A549 (cell line): ENCODE measurements around the gene TBC1D2B. TPM values are rescaled to one million over a fixed set of nuclear protein-coding genes. Genes with fewer than 3 reads are reported as not detected.

Source experiments
- ATAC-seq, 2 experiments: fragments of 200-7000 bp in 1 of 2; fragments of >200 bp in 1 of 2; cut with Nextera tagmentation in 1 of 2; cut with Tn5 transposase in 1 of 2; 3 replicates each; pipeline versions ENCODE4 v1.8.0 to v1.9.1; 2018 to 2020; ENCODE audit warnings: mild to moderate bottlenecking in 1 of 2, moderate library complexity in 1 of 2
- CTCF ChIA-PET: fragments of 300-600 bp; sonication (Branson Sonifier 250); formaldehyde crosslinking; extraction: SDS; loops from one replicate; lab custom pipeline; 2021; ENCODE audit warnings: antibody characterized with exemption, inconsistent platforms; lab: Yijun Ruan, JAX
- POLR2A ChIA-PET: fragments of 350-600 bp; formaldehyde crosslinking; extraction: SDS; loops from one replicate; lab custom pipeline; 2021; ENCODE audit warnings: antibody characterized with exemption, inconsistent platforms; lab: Yijun Ruan, JAX
- DNase-seq, 2 experiments: peaks; one replicate each; pipeline versions ENCODE4 v3.0.0 to v3.0.0-alpha.2; 2011 to 2016; ENCODE audit warnings: low read depth in 1 of 2, low spot score in 1 of 2
- FAIRE-seq: peaks from 2 replicates; lab custom pipeline; 2011; peaks lifted over from hg19 to GRCh38; lab: Jason Lieb, UNC
- H3K27ac ChIP-seq, 2 experiments: fragments of >200 bp; sonication (Bioruptor Twin); formaldehyde crosslinking; 3 replicates each; pipeline ENCODE4 v1.5.1; 2016 to 2017
- H3K4me1 ChIP-seq: fragments of >200 bp; sonication (Bioruptor Twin); formaldehyde crosslinking; 3 replicates; pipeline ENCODE4 v1.6.1; 2016
- H3K4me2 ChIP-seq: fragments of >200 bp; sonication (Bioruptor Twin); formaldehyde crosslinking; 3 replicates; pipeline ENCODE4 v1.6.1; 2016
- H3K4me3 ChIP-seq: fragments of >200 bp; sonication (Bioruptor Twin); formaldehyde crosslinking; 3 replicates; pipeline ENCODE4 v1.5.1; 2016
- H3K9me3 ChIP-seq: fragments of >200 bp; sonication (Bioruptor Twin); formaldehyde crosslinking; 3 replicates; pipeline ENCODE4 v1.6.1; 2016
- ATOH8 ChIP-seq: fragments of 250-450 bp; sonication (Bioruptor Pico); IDR thresholded peaks from 2 replicates; pipeline ENCODE4 v1.5.0; 2020; ENCODE audit warnings: low read depth, mild to moderate bottlenecking, moderate library complexity
- CBX8 ChIP-seq: fragments of 200-600 bp; sonication (generic); IDR thresholded peaks from 2 replicates; pipeline ENCODE4 v1.6.1; 2016
- CHD2 ChIP-seq: fragments of 150-350 bp; IDR thresholded peaks from 2 replicates; pipeline ENCODE4 v1.6.1; 2014; ENCODE audit warnings: low read length; ENCODE audit not compliant: partially characterized antibody
- CTCF ChIP-seq: fragments of >200 bp; sonication (Bioruptor Twin); formaldehyde crosslinking; IDR thresholded peaks from 3 replicates; pipeline ENCODE4 v1.5.1; 2016
- E2F6 ChIP-seq: IDR thresholded peaks from 2 replicates; pipeline ENCODE4 v1.6.1; 2012; ENCODE audit warnings: low read depth, borderline replicate concordance
- EHMT2 ChIP-seq: fragments of 200-600 bp; sonication (generic); IDR thresholded peaks from 2 replicates; pipeline ENCODE4 v1.6.1; 2016; ENCODE audit warnings: antibody characterized with exemption, low read depth, mild to moderate bottlenecking, moderate library complexity
- GATA3 ChIP-seq: IDR thresholded peaks from 2 replicates; pipeline ENCODE4 v1.6.1; 2012; ENCODE audit warnings: borderline replicate concordance
- HMGXB4 ChIP-seq: fragments of 250-450 bp; sonication (Bioruptor Pico); IDR thresholded peaks from 2 replicates; pipeline ENCODE4 v1.5.0; 2021; ENCODE audit warnings: mild to moderate bottlenecking, moderate library complexity, borderline replicate concordance
- HOXB13 ChIP-seq: fragments of 250-450 bp; sonication (Bioruptor Pico); IDR thresholded peaks from 2 replicates; pipeline ENCODE4 v1.5.0; 2020; ENCODE audit warnings: low read depth, mild to moderate bottlenecking, moderate library complexity
- KDM1A ChIP-seq: fragments of 200-600 bp; sonication (generic); IDR thresholded peaks from 2 replicates; pipeline ENCODE4 v1.6.1; 2016; ENCODE audit warnings: low read depth, mild to moderate bottlenecking
- MAZ ChIP-seq: fragments of 150-350 bp; IDR thresholded peaks from 2 replicates; pipeline ENCODE4 v1.6.1; 2014; ENCODE audit warnings: antibody characterized with exemption, low read depth, low read length, borderline replicate concordance
- NPAS2 ChIP-seq: fragments of 250-450 bp; sonication (Bioruptor Pico); IDR thresholded peaks from 2 replicates; pipeline ENCODE4 v1.8.0; 2022; ENCODE audit warnings: mild to moderate bottlenecking, moderate library complexity, borderline replicate concordance
- POLR2A ChIP-seq: IDR thresholded peaks from 2 replicates; pipeline ENCODE4 v1.6.1; 2012; ENCODE audit warnings: mild to moderate bottlenecking, low read length
- RNF2 ChIP-seq: fragments of 200-600 bp; sonication (generic); IDR thresholded peaks from 2 replicates; pipeline ENCODE4 v1.6.1; 2016; ENCODE audit warnings: low read depth, mild to moderate bottlenecking, antibody characterized with exemption, moderate library complexity, borderline replicate concordance
- SREBF2 ChIP-seq: fragments of 450-650 bp; IDR thresholded peaks from 2 replicates; pipeline ENCODE4 v1.6.1; 2014; ENCODE audit warnings: mild to moderate bottlenecking, moderate library complexity
- USF2 ChIP-seq: fragments of 450-650 bp; IDR thresholded peaks from 2 replicates; pipeline ENCODE4 v1.6.1; 2014; ENCODE audit warnings: antibody characterized with exemption
- ZSCAN20 ChIP-seq: fragments of 250-450 bp; sonication (Bioruptor Pico); IDR thresholded peaks from 2 replicates; pipeline ENCODE4 v1.8.0; 2022; ENCODE audit warnings: mild to moderate bottlenecking, moderate library complexity
- WGBS: methylation state at CpG from one replicate; pipeline ENCODE4 v1.1.6; 2017; ENCODE audit errors: missing lambda C conversion rate; 5-methylcytosine and 5-hydroxymethylcytosine counted together
- polyA plus RNA-seq, 4 experiments: library from polyadenylated mRNA; depleted of rRNA in 3 of 4; stranded (reverse); fragments of >200 nt; fragmentation: RNase III in 1 of 4; extraction: RNeasy Plus Mini Kit Qiagen cat#74134 plus additional on column Dnase treatment in 1 of 4; gene quantifications; 2 replicates in 3 of 4; 3 replicates in 1 of 4; pipeline ENCODE4 v1.2.3, GENCODE V29; 2011 to 2017

Gene TBC1D2B
- polyA plus RNA-seq, 2 of the 4 experiments (the other 2 are of a cell fraction), result 13.6 to 13.9 TPM

- ATAC-seq, result peak; percentile 35 to 66; a peak in 5 of 6 replicates
Observed at GRCh38 chr15:78007964-78008886, 69.3 kb downstream of the TBC1D2B start.

More at GRCh38 chr15:78007964-78008886, 69.3 kb downstream of the TBC1D2B start:
- FAIRE-seq (no peak), DNase-seq (no peak)
- H3K9me3 ChIP-seq, result no peaks in the 10 kb centered on the region
- H3K27ac ChIP-seq, result peak overlapping the region in 1 of 2 experiments; percentile 38; a peak in 3 of 6 replicates
- TF ChIP-seq CHD2, result no peak
- TF ChIP-seq CBX8, result no peak
- TF ChIP-seq ZSCAN20 (CRISPR knock-in tag), result no peak
- TF ChIP-seq GATA3, result no peak
- TF ChIP-seq POLR2A, result no peak
- no peak for TF ChIP-seq CTCF
- no peak for TF ChIP-seq HMGXB4 (CRISPR knock-in tag)
- TF ChIP-seq HOXB13, result no peak
- no peak for TF ChIP-seq E2F6
- no peak for TF ChIP-seq USF2
- TF ChIP-seq EHMT2, result no peak
- TF ChIP-seq MAZ, result no peak
- no peak for TF ChIP-seq KDM1A
- TF ChIP-seq ATOH8 (CRISPR knock-in tag), result no peak
- no peak for TF ChIP-seq RNF2
- TF ChIP-seq NPAS2 (CRISPR knock-in tag), result no peak
- no peak for TF ChIP-seq SREBF2
- H3K4me1 ChIP-seq, result peaks cover 28% of the 10 kb centered on the region
- no peak overlapping the region for H3K4me3 ChIP-seq
- no peak overlapping the region for H3K4me2 ChIP-seq
- ChIA-PET CTCF (interaction anchor here (0.7 to 19.7 kb wide), 11 partner anchors 8 to 233 kb away, joined by 3 to 239 read pairs (median 8); partner anchors contain the start of gene CIB2), POLR2A (no interaction called here)
- WGBS, result 75% methylated on average over 17 of the region's 17 CpGs
